Type B pancreatic cell (in vitro differentiated cells): ENCODE results near the gene PTX3. TPM values are rescaled to one million over a fixed set of nuclear protein-coding genes. Genes with fewer than 3 reads are reported as not detected.
A peak's percentile ranks its signal among the peaks of the same experiment; 100 is the strongest.

Source experiments
- DNase-seq: peaks from one replicate; pipeline ENCODE4 v3.0.0; 2021; ENCODE audit warnings: mixed read lengths; ENCODE audit not compliant: unreplicated experiment; ENCODE audit errors: extremely low spot score
- H3K27ac Mint-ChIP-seq: 2 replicates; pipeline ENCODE4 v1.8.0; 2021; ENCODE audit warnings: mild to moderate bottlenecking, mixed read lengths
- H3K27me3 Mint-ChIP-seq: 2 replicates; pipeline ENCODE4 v1.8.0; 2021; ENCODE audit warnings: mixed read lengths
- H3K36me3 Mint-ChIP-seq: 2 replicates; pipeline ENCODE4 v1.8.0; 2021; ENCODE audit warnings: mixed read lengths
- H3K4me1 Mint-ChIP-seq: one replicate; pipeline ENCODE4 v1.8.0; 2021; ENCODE audit warnings: mixed read lengths; ENCODE audit not compliant: unreplicated experiment
- H3K4me3 Mint-ChIP-seq: 2 replicates; pipeline ENCODE4 v1.8.0; 2021; ENCODE audit warnings: mild to moderate bottlenecking, mixed read lengths
- H3K9me3 Mint-ChIP-seq: 2 replicates; pipeline ENCODE4 v1.8.0; 2021; ENCODE audit warnings: mixed read lengths
- total RNA-seq: library from RNA; stranded (reverse); gene quantifications from 2 replicates; pipeline ENCODE4 v1.2.1, GENCODE V29; 2021; ENCODE audit warnings: low replicate concordance
- TF ChIP-seq, protein P1 (sequence below): fragments of 200-600 bp; sonication (generic); conservative IDR thresholded peaks from 2 replicates; pipeline ENCODE4 v1.5.0; 2021; ENCODE audit warnings: antibody characterized with exemption, mild to moderate bottlenecking

Gene PTX3
- total RNA-seq, 1 donor from 2014 or later = 42.2 TPM

DNA sequence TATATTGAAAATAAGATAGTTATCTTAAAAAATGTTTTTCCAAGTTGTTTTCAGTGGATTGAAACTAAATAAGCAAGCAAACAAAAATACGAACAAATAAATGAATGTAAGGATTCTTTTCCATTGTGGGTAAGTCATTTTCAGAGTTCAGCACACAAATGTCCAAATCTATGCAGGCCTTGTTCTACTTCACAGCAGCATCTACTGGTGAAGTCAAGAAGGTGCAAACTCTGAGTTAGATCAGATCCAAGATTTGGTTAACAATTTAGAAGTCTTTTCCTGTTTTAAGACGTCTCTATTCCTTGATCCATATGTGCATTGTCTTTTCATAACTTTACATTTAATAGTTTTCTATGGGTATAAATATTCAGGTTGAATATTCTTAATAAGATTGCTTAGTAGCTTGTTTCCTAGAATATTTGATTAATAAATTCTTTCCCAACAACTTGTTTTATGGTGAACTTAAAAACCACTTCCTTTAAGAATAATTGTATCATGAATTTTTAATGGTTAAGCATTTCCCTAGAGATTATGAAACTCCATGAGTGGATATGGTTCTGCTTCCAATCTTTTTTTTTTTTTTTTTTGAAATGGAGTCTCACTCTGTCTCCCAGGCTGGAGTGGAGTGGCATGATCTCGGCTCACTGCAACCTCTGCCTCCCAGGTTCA, 10.5 kb downstream of the PTX3 start:
- H3K4me1 Mint-ChIP-seq = peaks cover 9% of the 10 kb centered on the region
- no peak overlapping the region for H3K27ac Mint-ChIP-seq
- peaks cover 8% of the 10 kb centered on the region for H3K36me3 Mint-ChIP-seq
- H3K4me3 Mint-ChIP-seq = no peak overlapping the region
- TF ChIP-seq, protein P1, sequence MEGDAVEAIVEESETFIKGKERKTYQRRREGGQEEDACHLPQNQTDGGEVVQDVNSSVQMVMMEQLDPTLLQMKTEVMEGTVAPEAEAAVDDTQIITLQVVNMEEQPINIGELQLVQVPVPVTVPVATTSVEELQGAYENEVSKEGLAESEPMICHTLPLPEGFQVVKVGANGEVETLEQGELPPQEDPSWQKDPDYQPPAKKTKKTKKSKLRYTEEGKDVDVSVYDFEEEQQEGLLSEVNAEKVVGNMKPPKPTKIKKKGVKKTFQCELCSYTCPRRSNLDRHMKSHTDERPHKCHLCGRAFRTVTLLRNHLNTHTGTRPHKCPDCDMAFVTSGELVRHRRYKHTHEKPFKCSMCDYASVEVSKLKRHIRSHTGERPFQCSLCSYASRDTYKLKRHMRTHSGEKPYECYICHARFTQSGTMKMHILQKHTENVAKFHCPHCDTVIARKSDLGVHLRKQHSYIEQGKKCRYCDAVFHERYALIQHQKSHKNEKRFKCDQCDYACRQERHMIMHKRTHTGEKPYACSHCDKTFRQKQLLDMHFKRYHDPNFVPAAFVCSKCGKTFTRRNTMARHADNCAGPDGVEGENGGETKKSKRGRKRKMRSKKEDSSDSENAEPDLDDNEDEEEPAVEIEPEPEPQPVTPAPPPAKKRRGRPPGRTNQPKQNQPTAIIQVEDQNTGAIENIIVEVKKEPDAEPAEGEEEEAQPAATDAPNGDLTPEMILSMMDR = peak; percentile 73
- no peaks in the 10 kb centered on the region for H3K9me3 Mint-ChIP-seq
- no peak for DNase-seq
- H3K27me3 Mint-ChIP-seq = no peaks in the 10 kb centered on the region

DNA sequence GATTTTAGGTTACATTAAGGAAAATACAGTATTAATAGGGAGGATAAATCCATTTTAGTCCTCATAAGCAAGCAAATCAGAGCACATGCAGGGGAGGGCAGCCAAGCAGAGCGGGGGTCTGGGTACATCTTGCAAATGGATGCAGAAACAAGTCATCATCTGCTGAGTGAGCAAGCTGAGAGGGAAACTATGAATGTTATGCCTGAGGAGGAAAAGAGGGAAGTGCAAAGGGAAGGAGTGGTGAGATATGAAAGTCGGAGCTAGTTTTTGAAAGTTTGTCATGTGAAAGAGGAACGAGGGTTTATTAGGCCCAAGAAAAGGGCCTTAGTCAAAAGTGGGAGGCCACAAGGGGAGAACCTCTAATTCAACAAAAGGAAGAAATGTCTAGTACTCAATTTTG, 15.4 kb downstream of the PTX3 start:
- no peak for DNase-seq
- Mint-ChIP-seq H3K4me1 (no peaks in the 10 kb centered on the region), H3K36me3 (no peaks in the 10 kb centered on the region), H3K27me3 (no peaks in the 10 kb centered on the region), H3K27ac (no peak overlapping the region), H3K9me3 (no peaks in the 10 kb centered on the region), H3K4me3 (no peak overlapping the region)
- TF ChIP-seq, protein P1 = no peak

DNA sequence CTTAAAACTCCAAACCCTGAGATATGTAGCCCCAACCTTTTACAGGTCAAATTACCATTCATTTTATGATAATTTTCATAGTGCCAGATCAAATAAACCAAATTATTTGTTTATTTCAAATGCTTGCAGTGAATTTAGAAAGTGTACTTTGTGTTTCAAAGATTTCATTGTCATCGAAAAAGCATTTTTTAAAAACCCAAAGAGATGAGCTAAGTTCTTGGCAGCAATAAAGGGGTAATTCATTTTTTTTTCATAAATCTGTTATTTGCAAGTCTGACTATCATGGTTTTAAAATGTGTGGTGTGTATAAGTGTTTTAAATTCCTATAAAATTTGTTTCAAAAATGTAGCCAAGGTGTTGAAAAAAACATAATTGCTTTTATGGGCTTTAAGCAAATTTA, 17.2 kb downstream of the PTX3 start:
- DNase-seq = no peak
- Mint-ChIP-seq H3K36me3 (no peaks in the 10 kb centered on the region), H3K27ac (no peak overlapping the region), H3K27me3 (no peaks in the 10 kb centered on the region), H3K4me3 (no peak overlapping the region), H3K9me3 (no peaks in the 10 kb centered on the region), H3K4me1 (no peaks in the 10 kb centered on the region)
- TF ChIP-seq, protein P1 = no peak

DNA sequence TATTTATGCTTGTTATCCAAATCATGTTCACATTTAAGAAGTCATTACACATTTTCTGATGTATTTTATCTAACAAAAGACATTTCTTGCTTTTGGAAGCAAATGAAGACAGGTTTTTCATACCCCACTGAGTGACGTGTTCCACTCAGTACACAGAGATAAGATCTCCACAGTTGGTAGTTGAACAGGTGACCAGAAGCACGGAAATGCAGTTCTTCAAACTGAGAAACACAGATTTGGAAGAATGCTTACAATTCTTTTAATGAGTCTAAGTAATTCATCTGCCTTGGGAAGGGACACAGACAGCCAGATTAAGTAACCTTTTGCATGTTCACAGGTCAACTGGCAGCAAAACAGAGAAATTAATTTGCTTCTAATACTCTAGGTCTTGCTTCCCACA, 23.1 kb downstream of the PTX3 start:
- Mint-ChIP-seq H3K4me3 (no peak overlapping the region), H3K27ac (no peak overlapping the region), H3K4me1 (peaks cover 6% of the 10 kb centered on the region), H3K36me3 (no peaks in the 10 kb centered on the region), H3K9me3 (no peaks in the 10 kb centered on the region), H3K27me3 (no peaks in the 10 kb centered on the region)
- no peak for DNase-seq
- TF ChIP-seq, protein P1 = no peak

DNA sequence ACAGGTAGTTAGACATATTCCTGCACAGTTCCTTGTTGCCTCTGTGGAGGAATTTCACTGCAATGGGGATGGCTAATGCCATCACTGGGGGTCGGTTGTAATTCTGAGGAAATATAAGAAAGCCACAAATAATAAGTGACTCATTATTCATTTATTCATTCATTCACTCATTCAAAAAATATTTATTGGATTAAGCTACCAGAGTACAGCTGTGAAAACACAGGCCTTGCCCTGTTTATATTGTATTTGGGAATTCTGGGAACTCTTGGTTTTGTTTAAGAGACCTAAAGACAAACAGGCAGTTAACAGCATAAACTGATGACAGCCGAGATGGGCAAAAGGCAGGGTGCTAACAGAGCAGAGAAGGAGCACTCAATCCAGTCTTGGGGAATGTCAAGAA, 23.6 kb downstream of the PTX3 start:
- Mint-ChIP-seq H3K36me3 (no peaks in the 10 kb centered on the region), H3K4me3 (no peak overlapping the region), H3K9me3 (no peaks in the 10 kb centered on the region), H3K27me3 (no peaks in the 10 kb centered on the region), H3K4me1 (peaks cover 6% of the 10 kb centered on the region), H3K27ac (no peak overlapping the region)
- DNase-seq = no peak
- TF ChIP-seq, protein P1 = no peak
